ENCODE measurements around the gene MRPL4. TPM values are rescaled to one million over a fixed set of nuclear protein-coding genes. Genes with fewer than 3 reads are reported as not detected.

Gene MRPL4
- total and polyA plus RNA-seq, 10 of the 15 experiments (the other 5 are each of a cell fraction or from before 2014, with no cell fraction given), result 0.79 to 221 (median 112) TPM

DNA sequence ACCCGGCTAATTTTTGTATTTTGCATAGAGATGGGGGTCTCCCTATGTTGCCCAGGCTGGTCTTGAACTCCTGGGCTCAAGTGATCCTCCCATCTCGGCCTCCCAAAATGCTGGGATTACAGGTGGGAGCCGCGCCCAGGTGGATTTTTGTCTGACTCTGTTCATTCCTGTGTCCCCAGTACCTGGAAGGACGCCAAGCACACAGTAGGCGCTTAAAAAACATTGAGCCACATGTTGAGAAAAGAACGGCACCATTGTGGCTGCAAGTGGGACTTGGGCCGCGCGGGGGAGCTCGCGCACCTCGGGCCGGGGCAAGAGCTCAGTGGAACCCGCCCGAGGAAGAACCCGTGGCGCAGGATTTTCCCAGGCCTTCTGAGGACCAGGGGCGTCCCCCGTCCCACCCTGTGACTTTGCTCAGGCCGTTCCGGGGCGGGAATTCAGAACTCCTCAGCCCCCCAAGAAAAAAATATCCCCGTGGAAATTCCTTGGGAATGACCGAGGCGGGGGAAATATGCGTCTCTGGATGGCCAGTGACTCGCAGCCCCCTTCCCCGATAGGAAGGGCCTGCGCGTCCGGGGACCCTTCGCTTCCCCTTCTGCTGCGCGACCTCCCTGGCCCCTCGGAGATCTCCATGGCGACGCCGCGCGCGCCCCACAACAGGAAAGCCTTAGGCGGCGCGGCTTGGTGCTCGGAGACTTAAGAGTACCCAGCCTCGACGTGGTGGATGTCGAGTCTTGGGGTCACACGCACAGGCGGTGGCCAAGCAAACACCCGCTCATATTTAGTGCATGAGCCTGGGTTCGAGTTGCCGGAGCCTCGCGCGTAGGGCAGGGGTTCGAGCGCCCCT lies 17.5 kb downstream of the MRPL4 start (continued):
- TF ChIP-seq EGR1 (IDR thresholded peaks at IDR 0.05; ENCODE audit: borderline replicate concordance in 1 of 2, low read depth in 2 of 2, low read length in 2 of 2) (no peak), ZNF384 (IDR thresholded peaks at IDR 0.05; ENCODE audit: borderline replicate concordance, low read depth, low read length) (no peak), RELA (IDR thresholded peaks at IDR 0.05; ENCODE audit: borderline replicate concordance, partially characterized antibody) (peak; percentile 84), HDGF (IDR thresholded peaks at IDR 0.05) (0 out of 2 replicates have a peak, but pooled peaks have one; percentile 22), ZZZ3 (IDR thresholded peaks at IDR 0.05; ENCODE audit: control insufficient read depth, insufficient read length, low read depth) (no peak), CREB1 (IDR thresholded peaks at IDR 0.05; ENCODE audit: low read depth) (0 out of 2 replicates have a peak, but pooled peaks have one; percentile 16), POLR2AphosphoS2 (IDR thresholded peaks at IDR 0.05; ENCODE audit: low read depth, low read length) (no peak), SUPT20H (IDR thresholded peaks at IDR 0.05; ENCODE audit: borderline replicate concordance, control insufficient read depth, low read depth, low read length) (no peak), NRF1 (conservative IDR thresholded peaks at IDR 0.05; ENCODE audit: low read depth, low read length) (no peak), ZNF274 (IDR thresholded peaks at IDR 0.05; ENCODE audit: insufficient read depth, insufficient read length) (no peak), ASH2L (IDR thresholded peaks at IDR 0.05; ENCODE audit: borderline replicate concordance, low read depth) (no peak), STAT3 (IDR thresholded peaks at IDR 0.05; ENCODE audit: low read depth, low read length) (no peak), ESRRA (IDR thresholded peaks at IDR 0.05; ENCODE audit: low read length) (peak; percentile 62; the same call in 1 of the 2 replicates), MEF2A (IDR thresholded peaks at IDR 0.05; ENCODE audit: insufficient read depth, low read depth, low read length) (no peak), ATF7 (IDR thresholded peaks at IDR 0.05; ENCODE audit: low read depth) (no peak), SMAD1 (IDR thresholded peaks at IDR 0.05; ENCODE audit: low read depth, partially characterized antibody) (no peak), ZNF207 (IDR thresholded peaks at IDR 0.05; ENCODE audit: borderline replicate concordance) (0 out of 2 replicates have a peak, but pooled peaks have one; percentile 57)
- TF ChIP-seq, protein P1, sequence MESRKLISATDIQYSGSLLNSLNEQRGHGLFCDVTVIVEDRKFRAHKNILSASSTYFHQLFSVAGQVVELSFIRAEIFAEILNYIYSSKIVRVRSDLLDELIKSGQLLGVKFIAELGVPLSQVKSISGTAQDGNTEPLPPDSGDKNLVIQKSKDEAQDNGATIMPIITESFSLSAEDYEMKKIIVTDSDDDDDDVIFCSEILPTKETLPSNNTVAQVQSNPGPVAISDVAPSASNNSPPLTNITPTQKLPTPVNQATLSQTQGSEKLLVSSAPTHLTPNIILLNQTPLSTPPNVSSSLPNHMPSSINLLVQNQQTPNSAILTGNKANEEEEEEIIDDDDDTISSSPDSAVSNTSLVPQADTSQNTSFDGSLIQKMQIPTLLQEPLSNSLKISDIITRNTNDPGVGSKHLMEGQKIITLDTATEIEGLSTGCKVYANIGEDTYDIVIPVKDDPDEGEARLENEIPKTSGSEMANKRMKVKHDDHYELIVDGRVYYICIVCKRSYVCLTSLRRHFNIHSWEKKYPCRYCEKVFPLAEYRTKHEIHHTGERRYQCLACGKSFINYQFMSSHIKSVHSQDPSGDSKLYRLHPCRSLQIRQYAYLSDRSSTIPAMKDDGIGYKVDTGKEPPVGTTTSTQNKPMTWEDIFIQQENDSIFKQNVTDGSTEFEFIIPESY (IDR thresholded peaks at IDR 0.05), result no peak
- TF ChIP-seq, protein P2, sequence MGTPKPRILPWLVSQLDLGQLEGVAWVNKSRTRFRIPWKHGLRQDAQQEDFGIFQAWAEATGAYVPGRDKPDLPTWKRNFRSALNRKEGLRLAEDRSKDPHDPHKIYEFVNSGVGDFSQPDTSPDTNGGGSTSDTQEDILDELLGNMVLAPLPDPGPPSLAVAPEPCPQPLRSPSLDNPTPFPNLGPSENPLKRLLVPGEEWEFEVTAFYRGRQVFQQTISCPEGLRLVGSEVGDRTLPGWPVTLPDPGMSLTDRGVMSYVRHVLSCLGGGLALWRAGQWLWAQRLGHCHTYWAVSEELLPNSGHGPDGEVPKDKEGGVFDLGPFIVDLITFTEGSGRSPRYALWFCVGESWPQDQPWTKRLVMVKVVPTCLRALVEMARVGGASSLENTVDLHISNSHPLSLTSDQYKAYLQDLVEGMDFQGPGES (IDR thresholded peaks at IDR 0.05), result peak; percentile 23; the same call in 1 of the 2 replicates
- TF ChIP-seq, protein P3, sequence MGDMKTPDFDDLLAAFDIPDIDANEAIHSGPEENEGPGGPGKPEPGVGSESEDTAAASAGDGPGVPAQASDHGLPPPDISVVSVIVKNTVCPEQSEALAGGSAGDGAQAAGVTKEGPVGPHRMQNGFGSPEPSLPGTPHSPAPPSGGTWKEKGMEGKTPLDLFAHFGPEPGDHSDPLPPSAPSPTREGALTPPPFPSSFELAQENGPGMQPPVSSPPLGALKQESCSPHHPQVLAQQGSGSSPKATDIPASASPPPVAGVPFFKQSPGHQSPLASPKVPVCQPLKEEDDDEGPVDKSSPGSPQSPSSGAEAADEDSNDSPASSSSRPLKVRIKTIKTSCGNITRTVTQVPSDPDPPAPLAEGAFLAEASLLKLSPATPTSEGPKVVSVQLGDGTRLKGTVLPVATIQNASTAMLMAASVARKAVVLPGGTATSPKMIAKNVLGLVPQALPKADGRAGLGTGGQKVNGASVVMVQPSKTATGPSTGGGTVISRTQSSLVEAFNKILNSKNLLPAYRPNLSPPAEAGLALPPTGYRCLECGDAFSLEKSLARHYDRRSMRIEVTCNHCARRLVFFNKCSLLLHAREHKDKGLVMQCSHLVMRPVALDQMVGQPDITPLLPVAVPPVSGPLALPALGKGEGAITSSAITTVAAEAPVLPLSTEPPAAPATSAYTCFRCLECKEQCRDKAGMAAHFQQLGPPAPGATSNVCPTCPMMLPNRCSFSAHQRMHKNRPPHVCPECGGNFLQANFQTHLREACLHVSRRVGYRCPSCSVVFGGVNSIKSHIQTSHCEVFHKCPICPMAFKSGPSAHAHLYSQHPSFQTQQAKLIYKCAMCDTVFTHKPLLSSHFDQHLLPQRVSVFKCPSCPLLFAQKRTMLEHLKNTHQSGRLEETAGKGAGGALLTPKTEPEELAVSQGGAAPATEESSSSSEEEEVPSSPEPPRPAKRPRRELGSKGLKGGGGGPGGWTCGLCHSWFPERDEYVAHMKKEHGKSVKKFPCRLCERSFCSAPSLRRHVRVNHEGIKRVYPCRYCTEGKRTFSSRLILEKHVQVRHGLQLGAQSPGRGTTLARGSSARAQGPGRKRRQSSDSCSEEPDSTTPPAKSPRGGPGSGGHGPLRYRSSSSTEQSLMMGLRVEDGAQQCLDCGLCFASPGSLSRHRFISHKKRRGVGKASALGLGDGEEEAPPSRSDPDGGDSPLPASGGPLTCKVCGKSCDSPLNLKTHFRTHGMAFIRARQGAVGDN (IDR thresholded peaks at IDR 0.05), result no peak; the same call in 1 of the 2 replicates
- TF ChIP-seq, protein P4, sequence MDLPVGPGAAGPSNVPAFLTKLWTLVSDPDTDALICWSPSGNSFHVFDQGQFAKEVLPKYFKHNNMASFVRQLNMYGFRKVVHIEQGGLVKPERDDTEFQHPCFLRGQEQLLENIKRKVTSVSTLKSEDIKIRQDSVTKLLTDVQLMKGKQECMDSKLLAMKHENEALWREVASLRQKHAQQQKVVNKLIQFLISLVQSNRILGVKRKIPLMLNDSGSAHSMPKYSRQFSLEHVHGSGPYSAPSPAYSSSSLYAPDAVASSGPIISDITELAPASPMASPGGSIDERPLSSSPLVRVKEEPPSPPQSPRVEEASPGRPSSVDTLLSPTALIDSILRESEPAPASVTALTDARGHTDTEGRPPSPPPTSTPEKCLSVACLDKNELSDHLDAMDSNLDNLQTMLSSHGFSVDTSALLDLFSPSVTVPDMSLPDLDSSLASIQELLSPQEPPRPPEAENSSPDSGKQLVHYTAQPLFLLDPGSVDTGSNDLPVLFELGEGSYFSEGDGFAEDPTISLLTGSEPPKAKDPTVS (IDR thresholded peaks at IDR 0.05; ENCODE audit: low read depth, low read length), result no peak

All from GM12878 (cell line).